NT2/D1 (cell line): Measurements from ENCODE around the gene EVPLL.
"Not testable (repeated sequence)": the region's sequence is repeated elsewhere in the genome, so short reads cannot be mapped to it uniquely, and the experiment has no call there.

Source experiments
- DNase-seq: peaks from one replicate; pipeline ENCODE4 v3.0.0-alpha.2; 2011; ENCODE audit warnings: low read depth, low spot score
- H3K27me3 ChIP-seq: 2 replicates; pipeline ENCODE4 v1.6.0; 2011; ENCODE audit warnings: mild to moderate bottlenecking; ENCODE audit not compliant: insufficient read length, insufficient read depth
- H3K36me3 ChIP-seq: 2 replicates; pipeline ENCODE4 v1.6.1; 2011; ENCODE audit warnings: mild to moderate bottlenecking, low read length, mixed read lengths; ENCODE audit not compliant: insufficient read depth, insufficient read length
- H3K4me1 ChIP-seq: 2 replicates; pipeline ENCODE4 v1.5.1; 2011; ENCODE audit not compliant: insufficient read depth, insufficient read length
- H3K4me3 ChIP-seq: 2 replicates; pipeline ENCODE4 v1.5.1; 2011; ENCODE audit warnings: low read depth; ENCODE audit not compliant: insufficient read length
- H3K9ac ChIP-seq: 2 replicates; pipeline ENCODE4 v1.6.0; 2011; ENCODE audit warnings: low read depth; ENCODE audit not compliant: insufficient read length
- H3K9me3 ChIP-seq: 2 replicates; pipeline ENCODE4 v1.5.1; 2011; ENCODE audit warnings: mild to moderate bottlenecking, low read length; ENCODE audit not compliant: insufficient read depth
- SUZ12 ChIP-seq: IDR thresholded peaks from 2 replicates; pipeline ENCODE4 v1.6.1; 2011; ENCODE audit not compliant: insufficient read length, insufficient read depth; ENCODE audit errors: extremely low read depth
- YY1 ChIP-seq: IDR thresholded peaks from 2 replicates; pipeline ENCODE4 v1.6.1; 2011; ENCODE audit not compliant: insufficient read length, insufficient read depth
- ZNF274 ChIP-seq: IDR thresholded peaks from 2 replicates; pipeline ENCODE4 v1.6.1; 2011; ENCODE audit warnings: mild to moderate bottlenecking, low read depth, low read length

The EVPLL gene

GRCh38 chr17:18377437-18378204 is at the start of gene EVPLL:
Gene EVPLL, plus strand, starts transcription at chr17:18377778. Its CDS starts 3,160 bp downstream, at chr17:18380938.
- DNase-seq: no peak
- H3K4me3 ChIP-seq: no peak within 1 kb of the TSS
- peaks cover 5% of the 10 kb centered on the region for H3K4me1 ChIP-seq
- H3K36me3 ChIP-seq: no peaks in the 10 kb centered on the region
- H3K9ac ChIP-seq: no peak within 1 kb of the TSS
- H3K9me3 ChIP-seq: peaks cover 7% of the 10 kb centered on the region
- H3K27me3 ChIP-seq: no peaks in the 10 kb centered on the region
- TF ChIP-seq YY1 (no peak), SUZ12 (no peak)

GRCh38 chr17:18328643-18329204 is 48.9 kb upstream of the EVPLL start:
- peaks cover 2% of the 10 kb centered on the region for H3K4me1 ChIP-seq
- no peak for DNase-seq
- no peaks in the 10 kb centered on the region for H3K27me3 ChIP-seq
- no peak overlapping the region for H3K9ac ChIP-seq
- peaks cover 6% of the 10 kb centered on the region; the same call in 1 of the 2 replicates for H3K9me3 ChIP-seq
- no peak overlapping the region for H3K4me3 ChIP-seq
- TF ChIP-seq SUZ12: no peak
- no peak for TF ChIP-seq ZNF274
- TF ChIP-seq YY1: no peak
- peaks cover 80% of the 10 kb centered on the region for H3K36me3 ChIP-seq

- Histone ChIP-seq H3K4me3 (no peak overlapping the region), H3K9ac (no peak overlapping the region), H3K36me3 (peaks cover 70% of the 10 kb centered on the region), H3K4me1 (peaks cover 2% of the 10 kb centered on the region), H3K9me3 (no peaks in the 10 kb centered on the region), H3K27me3 (no peaks in the 10 kb centered on the region)
- DNase-seq: no peak
- TF ChIP-seq SUZ12 (no peak), ZNF274 (no peak), YY1 (no peak)
Measured at GRCh38 chr17:18331879-18332278, 45.7 kb upstream of the EVPLL start.

- no peaks in the 10 kb centered on the region for H3K27me3 ChIP-seq
- no peak for DNase-seq
- H3K36me3 ChIP-seq: peaks cover 66% of the 10 kb centered on the region
- H3K9me3 ChIP-seq: peaks cover 6% of the 10 kb centered on the region; the same call in 1 of the 2 replicates
- H3K4me1 ChIP-seq: peaks cover 2% of the 10 kb centered on the region
- H3K4me3 ChIP-seq: no peak overlapping the region
- TF ChIP-seq SUZ12: no peak
- H3K9ac ChIP-seq: no peak overlapping the region
Measured at GRCh38 chr17:18332909-18333489, 44.6 kb upstream of the EVPLL start.

GRCh38 chr17:18338158-18338557 is 39.4 kb upstream of the EVPLL start:
- not testable (repeated sequence) for H3K4me1 ChIP-seq, H3K4me3 ChIP-seq, H3K9ac ChIP-seq, H3K27me3 ChIP-seq, DNase-seq
- peaks cover 60% of the 10 kb centered on the region for H3K36me3 ChIP-seq
- H3K9me3 ChIP-seq: peaks cover 27% of the 10 kb centered on the region; the same call in 1 of the 2 replicates

- Histone ChIP-seq H3K36me3 (peaks cover 65% of the 10 kb centered on the region), H3K9me3 (peaks cover 27% of the 10 kb centered on the region; the same call in 1 of the 2 replicates), H3K9ac (no peak overlapping the region), H3K27me3 (no peaks in the 10 kb centered on the region), H3K4me1 (no peaks in the 10 kb centered on the region), H3K4me3 (no peak overlapping the region)
- TF ChIP-seq SUZ12 (no peak), ZNF274 (no peak), YY1 (no peak)
- no peak for DNase-seq
Measured at GRCh38 chr17:18339933-18340332, 37.6 kb upstream of the EVPLL start.

- peaks cover 19% of the 10 kb centered on the region; the same call in 1 of the 2 replicates for H3K9me3 ChIP-seq
- no peaks in the 10 kb centered on the region for H3K27me3 ChIP-seq
- no peak for DNase-seq
- no peak for TF ChIP-seq SUZ12
- TF ChIP-seq ZNF274: no peak
- H3K36me3 ChIP-seq: peaks cover 78% of the 10 kb centered on the region
- H3K4me1 ChIP-seq: no peaks in the 10 kb centered on the region
- H3K9ac ChIP-seq: no peak overlapping the region
- no peak overlapping the region for H3K4me3 ChIP-seq
Measured at GRCh38 chr17:18344021-18344420, 33.6 kb upstream of the EVPLL start.
